Sigmoid colon (tissue), 7 donors: ENCODE measurements around the gene DNAH7. TPM values are rescaled to one million over a fixed set of nuclear protein-coding genes. Genes with fewer than 3 reads are reported as not detected.

Experiments used
- DNase-seq: peaks from one replicate; pipeline ENCODE4 v3.0.0-alpha.2; 2019
- H3K27ac ChIP-seq, 4 donors: fragments of 200-600 bp; sonication (generic); one replicate each; pipeline ENCODE4 v1.5.1; 2016 to 2019; ENCODE audit warnings: mild to moderate bottlenecking in 1 of 4
- H3K27me3 ChIP-seq, 3 donors: fragments of 200-600 bp; sonication (generic); one replicate each; pipeline ENCODE4 v1.5.1; 2019; ENCODE audit warnings: mild to moderate bottlenecking in 1 of 3
- H3K36me3 ChIP-seq, 4 donors: fragments of 200-600 bp; sonication (generic); one replicate each; pipeline ENCODE4 v1.5.1; 2016 to 2019
- H3K4me1 ChIP-seq, 4 donors: fragments of 200-600 bp; sonication (generic); one replicate each; pipeline ENCODE4 v1.5.1; 2017 to 2019
- H3K4me3 ChIP-seq, 4 donors: fragments of 200-600 bp; sonication (generic); one replicate each; pipeline ENCODE4 v1.5.1; 2017 to 2019; ENCODE audit warnings: mild to moderate bottlenecking in 2 of 4, moderate library complexity in 1 of 4
- H3K9me3 ChIP-seq, 4 donors: fragments of 200-600 bp in 3 of 4; sonication (generic) in 3 of 4; one replicate each; pipeline versions ENCODE4 v1.5.1 to v1.6.1; 2013 to 2019
- CTCF ChIP-seq, 4 experiments: fragments of 450-650 bp in 3 of 4; fragments of 200-600 bp in 1 of 4; IDR thresholded peaks; one replicate each; pipeline ENCODE4 v1.5.1; 2016 to 2019; ENCODE audit warnings: antibody characterized with exemption in 4 of 4, mild to moderate bottlenecking in 3 of 4, moderate library complexity in 2 of 4
- EP300 ChIP-seq, 4 donors: sonication (generic); formaldehyde crosslinking; IDR thresholded peaks; one replicate each; pipeline ENCODE4 v1.6.1; 2017; ENCODE audit warnings: antibody characterized with exemption in 4 of 4
- POLR2A ChIP-seq, 2 donors: fragments of 450-650 bp; IDR thresholded peaks; one replicate each; pipeline ENCODE4 v1.6.1; 2016; ENCODE audit warnings: antibody characterized with exemption in 2 of 2, mild to moderate bottlenecking in 2 of 2, moderate library complexity in 2 of 2
- POLR2AphosphoS5 ChIP-seq, 4 donors: sonication (generic); formaldehyde crosslinking; IDR thresholded peaks; one replicate each; pipeline ENCODE4 v1.6.1; 2017; ENCODE audit warnings: antibody characterized with exemption in 4 of 4
- WGBS, 2 donors: extraction: QIAGEN DNeasy Blood & Tissue Kit; methylation state at CpG; one replicate each; pipeline ENCODE4 v1.1.7; 2013; 5-methylcytosine and 5-hydroxymethylcytosine counted together
- intact Hi-C: fragments of 100-400 bp; cut with DNase I; formaldehyde crosslinking; loops from one replicate; pipeline ENCODE4 v1.15.1; 2023
- polyA plus RNA-seq, 3 donors: library from polyadenylated mRNA; stranded (reverse); fragments of 200-250 nt; gene quantifications; one replicate each; pipeline ENCODE4 v1.2.3, GENCODE V29; 2013
- total RNA-seq, 4 donors: library from RNA; depleted of rRNA; stranded (reverse); fragments of >200 nt; gene quantifications; one replicate each; pipeline ENCODE4 v1.1.0, GENCODE V29; 2016
- donor health status: healthy with polysubstance abuse.
- donor health status: Bipolar disorder and iron deficiency.
- donor health status: healthy.

DNAH7 gene
- total and polyA plus RNA-seq, 7 donors, result 0.36 to 1.9 (median 0.99) TPM

GRCh38 chr2:195733831-195734230 lies 334.8 kb downstream of the DNAH7 start:
- no peak overlapping the region for H3K4me3 ChIP-seq
- no peak for DNase-seq
- intact Hi-C loops, result no loop called here
- no peaks in the 10 kb centered on the region for H3K27me3 ChIP-seq
- no peaks in the 10 kb centered on the region for H3K9me3 ChIP-seq
- TF ChIP-seq POLR2A (IDR thresholded peaks at IDR 0.05) (no peak), EP300 (IDR thresholded peaks at IDR 0.05) (no peak), POLR2AphosphoS5 (IDR thresholded peaks at IDR 0.05) (no peak), CTCF (IDR thresholded peaks at IDR 0.05) (no peak)
- H3K27ac ChIP-seq, result no peak overlapping the region
- H3K36me3 ChIP-seq, result peaks cover 0 to 46% (median 3%) of the 10 kb centered on the region in 4 donors
- no peaks in the 10 kb centered on the region for H3K4me1 ChIP-seq

GRCh38 chr2:195732574-195732973 lies 336.1 kb downstream of the DNAH7 start:
- no peak for TF ChIP-seq POLR2A (IDR thresholded peaks at IDR 0.05)
- no peak for TF ChIP-seq EP300 (IDR thresholded peaks at IDR 0.05)
- TF ChIP-seq POLR2AphosphoS5 (IDR thresholded peaks at IDR 0.05), result no peak
- no peak for TF ChIP-seq CTCF (IDR thresholded peaks at IDR 0.05)
- H3K4me3 ChIP-seq, result no peak overlapping the region
- peaks cover 0 to 51% (median 3%) of the 10 kb centered on the region in 4 donors for H3K36me3 ChIP-seq
- WGBS, 2 donors, result 92 to 93% methylated on average over 1 of the region's 1 CpG
- no peak overlapping the region for H3K27ac ChIP-seq
- no peak for DNase-seq
- H3K27me3 ChIP-seq, result no peaks in the 10 kb centered on the region
- H3K4me1 ChIP-seq, result no peaks in the 10 kb centered on the region
- intact Hi-C loops, result no loop called here
- H3K9me3 ChIP-seq, result no peaks in the 10 kb centered on the region

- H3K4me1 ChIP-seq, result no peaks in the 10 kb centered on the region
- H3K27me3 ChIP-seq, result no peaks in the 10 kb centered on the region
- peaks cover 0 to 49% (median 3%) of the 10 kb centered on the region in 4 donors for H3K36me3 ChIP-seq
- TF ChIP-seq CTCF (IDR thresholded peaks at IDR 0.05) (no peak), POLR2AphosphoS5 (IDR thresholded peaks at IDR 0.05) (no peak), EP300 (IDR thresholded peaks at IDR 0.05) (no peak), POLR2A (IDR thresholded peaks at IDR 0.05) (no peak)
- no peak for DNase-seq
- no peak overlapping the region for H3K27ac ChIP-seq
- WGBS, 2 donors, result 97 to 99% methylated on average over 3 of the region's 3 CpGs
- no peaks in the 10 kb centered on the region for H3K9me3 ChIP-seq
- intact Hi-C loops, result no loop called here
- no peak overlapping the region for H3K4me3 ChIP-seq
Measured at GRCh38 chr2:195730912-195731311, 337.7 kb downstream of the DNAH7 start.

GRCh38 chr2:195727106-195727505 lies 341.5 kb downstream of the DNAH7 start:
- no peaks in the 10 kb centered on the region for H3K9me3 ChIP-seq
- peaks cover 0 to 46% (median 3%) of the 10 kb centered on the region in 4 donors for H3K36me3 ChIP-seq
- H3K27ac ChIP-seq, result no peak overlapping the region
- H3K27me3 ChIP-seq, result no peaks in the 10 kb centered on the region
- DNase-seq, result no peak
- intact Hi-C loops, result no loop called here
- H3K4me1 ChIP-seq, result no peaks in the 10 kb centered on the region
- TF ChIP-seq POLR2AphosphoS5 (IDR thresholded peaks at IDR 0.05) (no peak), POLR2A (IDR thresholded peaks at IDR 0.05) (no peak), CTCF (IDR thresholded peaks at IDR 0.05) (no peak), EP300 (IDR thresholded peaks at IDR 0.05) (no peak)
- WGBS, 2 donors, result 98 to 99% methylated on average over 4 of the region's 4 CpGs
- no peak overlapping the region for H3K4me3 ChIP-seq

- no peaks in the 10 kb centered on the region for H3K9me3 ChIP-seq
- H3K27me3 ChIP-seq, result no peaks in the 10 kb centered on the region
- 99 to 100% methylated on average over 1 of the region's 1 CpG for WGBS, 2 donors
- no peaks in the 10 kb centered on the region for H3K4me1 ChIP-seq
- intact Hi-C loops, result no loop called here
- peaks cover 0 to 25% (median 0%) of the 10 kb centered on the region in 4 donors for H3K36me3 ChIP-seq
- DNase-seq, result no peak
- no peak overlapping the region for H3K4me3 ChIP-seq
- TF ChIP-seq EP300 (IDR thresholded peaks at IDR 0.05), result no peak
- TF ChIP-seq POLR2A (IDR thresholded peaks at IDR 0.05), result no peak
- TF ChIP-seq POLR2AphosphoS5 (IDR thresholded peaks at IDR 0.05), result no peak
- no peak for TF ChIP-seq CTCF (IDR thresholded peaks at IDR 0.05)
- H3K27ac ChIP-seq, result no peak overlapping the region
Measured at GRCh38 chr2:195722075-195722474, 346.6 kb downstream of the DNAH7 start.
